GM18520 (cell line): ENCODE data around the gene BCLAF3.
A peak's percentile ranks its signal among the peaks of the same experiment; 100 is the strongest.

Experiments used
- ATAC-seq: cut with Tn5 transposase; IDR thresholded peaks from one replicate; pipeline ENCODE4 v1.9.1; 2021; ENCODE audit not compliant: unreplicated experiment

BCLAF3 gene

GRCh38 chrX:19990556-19991349, at the start of gene BCLAF3:
Gene BCLAF3, minus strand, starts transcription at chrX:19991061. Its CDS starts 20,797 bp downstream, at chrX:19970264.
- ATAC-seq = peak; percentile 96

- ATAC-seq = no peak
Observed at GRCh38 chrX:20038966-20039365, 48.1 kb upstream of the BCLAF3 start.

- no peak for ATAC-seq
Observed at GRCh38 chrX:20037186-20037585, 46.3 kb upstream of the BCLAF3 start.

- ATAC-seq = no peak
Observed at GRCh38 chrX:20032201-20032600, 41.3 kb upstream of the BCLAF3 start.

- ATAC-seq = no peak
Observed at GRCh38 chrX:20029728-20030127, 38.9 kb upstream of the BCLAF3 start.

GRCh38 chrX:20028588-20028987, 37.7 kb upstream of the BCLAF3 start:
- ATAC-seq = no peak

- ATAC-seq = no peak
Observed at GRCh38 chrX:20026278-20026677, 35.4 kb upstream of the BCLAF3 start.

GRCh38 chrX:20019672-20020365, 29.0 kb upstream of the BCLAF3 start:
- ATAC-seq = no peak

GRCh38 chrX:20016616-20016945, 25.7 kb upstream of the BCLAF3 start:
- no peak for ATAC-seq

- no peak for ATAC-seq
Observed at GRCh38 chrX:20015945-20016615, 25.2 kb upstream of the BCLAF3 start.

- ATAC-seq = no peak
Observed at GRCh38 chrX:20015422-20015821, 24.6 kb upstream of the BCLAF3 start.

- ATAC-seq = no peak
Observed at GRCh38 chrX:20011608-20012007, 20.7 kb upstream of the BCLAF3 start.

- no peak for ATAC-seq
Observed at GRCh38 chrX:20007962-20008622, 17.2 kb upstream of the BCLAF3 start.

- no peak for ATAC-seq
Observed at GRCh38 chrX:20005883-20006282, 15.0 kb upstream of the BCLAF3 start.

GRCh38 chrX:20001588-20001987, 10.7 kb upstream of the BCLAF3 start:
- no peak for ATAC-seq

GRCh38 chrX:19991350-19991718, 473 bp upstream of the BCLAF3 start:
- ATAC-seq = no peak

- ATAC-seq = no peak
Observed at GRCh38 chrX:19990151-19990555, 708 bp downstream of the BCLAF3 start.

GRCh38 chrX:19987856-19988255, 3.0 kb downstream of the BCLAF3 start:
- no peak for ATAC-seq

- no peak for ATAC-seq
Observed at GRCh38 chrX:19986531-19986930, 4.3 kb downstream of the BCLAF3 start.

- no peak for ATAC-seq
Observed at GRCh38 chrX:19981947-19982346, 8.9 kb downstream of the BCLAF3 start.

- no peak for ATAC-seq
Observed at GRCh38 chrX:19975845-19976244, 15.0 kb downstream of the BCLAF3 start.

- no peak for ATAC-seq
Observed at GRCh38 chrX:19972984-19973383, 17.9 kb downstream of the BCLAF3 start.
